SK-MEL-5 (cell line): ENCODE measurements around the gene RND3. TPM values are rescaled to one million over a fixed set of nuclear protein-coding genes. Genes with fewer than 3 reads are reported as not detected.

Experiments
- DNase-seq: peaks from one replicate; pipeline ENCODE4 v3.0.0-alpha.2; 2016; ENCODE audit warnings: low read depth, low spot score
- in situ Hi-C: cut with HindIII; loops from 2 replicates; pipeline ENCODE4 v1.10.0; 2016; ENCODE audit warnings: low sequenced_read_pairs, high pct_unique_total_duplicates, low pct_unique_long_range_greater_than_20kb
- polyA plus RNA-seq, 2 experiments: library from polyadenylated mRNA; depleted of rRNA; stranded (reverse); fragments of >200 nt; gene quantifications; 2 replicates each; pipeline ENCODE4 v1.2.3, GENCODE V29; 2015
- total RNA-seq: library from RNA; depleted of rRNA; stranded (reverse); fragments of >200 nt; shearing (Covaris generic); gene quantifications from 2 replicates; pipeline ENCODE4 v1.2.3, GENCODE V29; 2014; rRNA removed

The RND3 gene
- 13.2 and 13.3 TPM in 2 replicates for total RNA-seq
- 9.7 and 17.6 TPM in 2 replicates for polyA plus RNA-seq (2015; cell fraction: cytosol; rRNA removed)
- 25.0 and 25.3 TPM in 2 replicates for polyA plus RNA-seq (2015; cell fraction: nucleus; rRNA removed)

- in situ Hi-C loops, result no loop called here
- peak; percentile 97 for DNase-seq
These were observed at the start of gene RND3 for GRCh38 chr2:150487537-150488429. Gene RND3, minus strand, starts transcription at chr2:150487667. Its CDS starts 250 bp downstream, at chr2:150487417.

GRCh38 chr2:150535176-150535575 is 47.7 kb upstream of the RND3 start:
- in situ Hi-C loops, result no loop called here
- DNase-seq, result no peak

GRCh38 chr2:150532879-150533278 is 45.4 kb upstream of the RND3 start:
- in situ Hi-C loops, result no loop called here
- DNase-seq, result no peak

GRCh38 chr2:150532020-150532419 is 44.6 kb upstream of the RND3 start:
- in situ Hi-C loops, result no loop called here
- DNase-seq, result no peak

- in situ Hi-C loops, result no loop called here
- no peak for DNase-seq
These were observed 44.1 kb upstream of the RND3 start for GRCh38 chr2:150531591-150531990.

- in situ Hi-C loops, result no loop called here
- no peak for DNase-seq
These were observed 42.7 kb upstream of the RND3 start for GRCh38 chr2:150530168-150530567.

- peak; percentile 12 for DNase-seq
- in situ Hi-C loops, result no loop called here
These were observed 41.7 kb upstream of the RND3 start for GRCh38 chr2:150528861-150529801.

- in situ Hi-C loops, result no loop called here
These were observed 39.4 kb upstream of the RND3 start for GRCh38 chr2:150526827-150527226.

GRCh38 chr2:150526006-150526405 is 38.5 kb upstream of the RND3 start:
- in situ Hi-C loops, result no loop called here
- DNase-seq, result no peak

More at GRCh38 chr2:150526827-150527226, 39.4 kb upstream of the RND3 start:
- peak; percentile 48 for DNase-seq

GRCh38 chr2:150522269-150522668 is 34.8 kb upstream of the RND3 start:
- no peak for DNase-seq
- in situ Hi-C loops, result no loop called here

- in situ Hi-C loops, result no loop called here
- DNase-seq, result no peak
These were observed 33.6 kb upstream of the RND3 start for GRCh38 chr2:150520887-150521664.

GRCh38 chr2:150520033-150520432 is 32.6 kb upstream of the RND3 start:
- in situ Hi-C loops, result no loop called here
- DNase-seq, result no peak

- DNase-seq, result no peak
- in situ Hi-C loops, result no loop called here
These were observed 30.6 kb upstream of the RND3 start for GRCh38 chr2:150517951-150518680.

GRCh38 chr2:150513647-150514046 is 26.2 kb upstream of the RND3 start:
- in situ Hi-C loops, result no loop called here
- DNase-seq, result no peak

GRCh38 chr2:150508497-150509137 is 21.1 kb upstream of the RND3 start:
- in situ Hi-C loops, result no loop called here
- no peak for DNase-seq

- DNase-seq, result no peak
- in situ Hi-C loops, result no loop called here
These were observed 19.6 kb upstream of the RND3 start for GRCh38 chr2:150507071-150507470.
